GM08714 (cell line): ENCODE results near the gene BTBD1.
"Not testable (repeated sequence)": the region's sequence is repeated elsewhere in the genome, so short reads cannot be mapped to it uniquely, and the experiment has no call there.

Source experiments
- H3K4me3 ChIP-seq: fragments of 200-500 bp; sonication (Bioruptor generic); 2 replicates; pipeline ENCODE4 v1.5.1; 2014; ENCODE audit warnings: mild to moderate bottlenecking, low read length, inconsistent platforms
- ZNF274 ChIP-seq: IDR thresholded peaks from 2 replicates; pipeline ENCODE4 v1.6.1; 2012; ENCODE audit warnings: mild to moderate bottlenecking, low read depth, low read length

Gene BTBD1

GRCh38 chr15:83082730-83083386, 15.8 kb upstream of the BTBD1 start:
- TF ChIP-seq ZNF274, result no peak

GRCh38 chr15:83081256-83082014, 14.4 kb upstream of the BTBD1 start:
- no peak overlapping the region for H3K4me3 ChIP-seq
- no peak for TF ChIP-seq ZNF274

More at GRCh38 chr15:83082730-83083386, 15.8 kb upstream of the BTBD1 start:
- H3K4me3 ChIP-seq, result no peak overlapping the region

GRCh38 chr15:83078712-83079111, 11.7 kb upstream of the BTBD1 start:
- no peak for TF ChIP-seq ZNF274
- no peak overlapping the region for H3K4me3 ChIP-seq

- no peak overlapping the region for H3K4me3 ChIP-seq
- no peak for TF ChIP-seq ZNF274
Observed at GRCh38 chr15:83077491-83078230, 10.6 kb upstream of the BTBD1 start.

GRCh38 chr15:83069211-83069642, 2.2 kb upstream of the BTBD1 start:
- not testable (repeated sequence) for H3K4me3 ChIP-seq

- no peak overlapping the region for H3K4me3 ChIP-seq
- TF ChIP-seq ZNF274, result no peak
Observed at GRCh38 chr15:83068054-83068453, 1.0 kb upstream of the BTBD1 start.

- H3K4me3 ChIP-seq, result peak overlapping the region; percentile 88; the same call in 1 of the 2 replicates
- no peak for TF ChIP-seq ZNF274
Observed at GRCh38 chr15:83067638-83067962, 548 bp upstream of the BTBD1 start.

- TF ChIP-seq ZNF274, result no peak
Observed at GRCh38 chr15:83066034-83066733, 868 bp downstream of the BTBD1 start.

GRCh38 chr15:83065431-83065830, 1.6 kb downstream of the BTBD1 start:
- TF ChIP-seq ZNF274, result no peak
- H3K4me3 ChIP-seq, result peak overlapping the region; percentile 88

More at GRCh38 chr15:83066034-83066733, 868 bp downstream of the BTBD1 start:
- H3K4me3 ChIP-seq, result peak overlapping the region; percentile 88

GRCh38 chr15:83064859-83065258, 2.2 kb downstream of the BTBD1 start:
- TF ChIP-seq ZNF274, result no peak
- peak overlapping the region; percentile 88; the same call in 1 of the 2 replicates for H3K4me3 ChIP-seq

- H3K4me3 ChIP-seq, result peak overlapping the region; percentile 53
- TF ChIP-seq ZNF274, result no peak
Observed at GRCh38 chr15:83063551-83063950, 3.5 kb downstream of the BTBD1 start.

GRCh38 chr15:83062768-83063180, 4.3 kb downstream of the BTBD1 start:
- TF ChIP-seq ZNF274, result no peak

GRCh38 chr15:83061680-83062079, 5.4 kb downstream of the BTBD1 start:
- TF ChIP-seq ZNF274, result no peak
- no peak overlapping the region for H3K4me3 ChIP-seq

More at GRCh38 chr15:83062768-83063180, 4.3 kb downstream of the BTBD1 start:
- H3K4me3 ChIP-seq, result peak overlapping the region; percentile 43

- H3K4me3 ChIP-seq, result no peak overlapping the region
- TF ChIP-seq ZNF274, result no peak
Observed at GRCh38 chr15:83057696-83058376, 9.2 kb downstream of the BTBD1 start.
